K562 (cell line): ENCODE results near the gene RTL10. TPM values are rescaled to one million over a fixed set of nuclear protein-coding genes. Genes with fewer than 3 reads are reported as not detected.
A peak's percentile ranks its signal among the peaks of the same experiment; 100 is the strongest.

Experiments used
- CHD1 ChIP-seq: fragments of 200-600 bp; sonication (generic); IDR thresholded peaks from one replicate; pipeline ENCODE4 v1.6.1; 2012; ENCODE audit warnings: mild to moderate bottlenecking, moderate library complexity, low read length, inconsistent platforms
- FOXO4 ChIP-seq: fragments of 450-650 bp; formaldehyde crosslinking; IDR thresholded peaks from 2 replicates; pipeline ENCODE4 v1.4.0; 2020; ENCODE audit warnings: mild to moderate bottlenecking, moderate library complexity
- HDAC3 ChIP-seq: fragments of 450-650 bp; IDR thresholded peaks from 2 replicates; pipeline ENCODE4 v1.6.1; 2018; ENCODE audit warnings: borderline replicate concordance, mild to moderate bottlenecking, moderate library complexity; ENCODE audit not compliant: partially characterized antibody
- HMGN3 ChIP-seq: IDR thresholded peaks from 2 replicates; pipeline ENCODE4 v1.6.1; 2011; ENCODE audit warnings: borderline replicate concordance, low read depth, mild to moderate bottlenecking, mixed read lengths, low read length; ENCODE audit not compliant: insufficient read length; ENCODE audit errors: extremely low read depth
- NFATC3 ChIP-seq: fragments of 450-650 bp; IDR thresholded peaks from 2 replicates; pipeline ENCODE4 v1.6.1; 2017; ENCODE audit warnings: mild to moderate bottlenecking
- NFIC ChIP-seq: fragments of 450-650 bp; IDR thresholded peaks from 2 replicates; pipeline ENCODE4 v1.6.1; 2017; ENCODE audit warnings: mild to moderate bottlenecking, inconsistent platforms
- NRF1 ChIP-seq, 2 experiments: fragments of 450-650 bp; IDR thresholded peaks in 1 of 2; conservative IDR thresholded peaks in 1 of 2; 2 replicates each; pipeline ENCODE4 v1.6.1; 2014; ENCODE audit warnings: mild to moderate bottlenecking in 2 of 2
- PTBP1 ChIP-seq: fragments of 200-400 bp; formaldehyde crosslinking; IDR thresholded peaks from 2 replicates; pipeline ENCODE4 v1.6.1; 2017; ENCODE audit warnings: low read depth, low read length
- RBM17 ChIP-seq: fragments of 200-400 bp; formaldehyde crosslinking; IDR thresholded peaks from 2 replicates; pipeline ENCODE4 v1.6.1; 2017; ENCODE audit warnings: low read depth, mild to moderate bottlenecking, low read length, borderline replicate concordance
- RCOR1 ChIP-seq, 2 experiments: IDR thresholded peaks; 2 replicates each; pipeline ENCODE4 v1.6.1; 2012; ENCODE audit warnings: low read depth in 2 of 2, low read length in 2 of 2, borderline replicate concordance in 1 of 2, improper control_type of control experiment in 1 of 2
- SIN3A ChIP-seq, 2 experiments: fragments of 150-350 bp in 1 of 2; IDR thresholded peaks; 2 replicates each; pipeline ENCODE4 v1.6.1; 2011 to 2016; ENCODE audit warnings: borderline replicate concordance in 2 of 2, low read depth in 2 of 2, low read length in 2 of 2, mild to moderate bottlenecking in 2 of 2, moderate library complexity in 2 of 2; ENCODE audit not compliant: control insufficient read depth in 1 of 2
- SLC30A9 ChIP-seq: fragments of 250-450 bp; sonication (Bioruptor Pico); IDR thresholded peaks from 2 replicates; pipeline ENCODE4 v1.8.0; 2022; ENCODE audit warnings: mild to moderate bottlenecking, moderate library complexity
- SUPT5H ChIP-seq: fragments of 450-650 bp; IDR thresholded peaks from 2 replicates; pipeline ENCODE4 v1.6.1; 2016
- TCF7 ChIP-seq: sonication (generic); IDR thresholded peaks from 2 replicates; pipeline ENCODE4 v1.6.1; 2016; ENCODE audit warnings: antibody characterized with exemption, borderline replicate concordance
- TFAM ChIP-seq: fragments of 250-450 bp; sonication (Bioruptor Pico); conservative IDR thresholded peaks from 2 replicates; pipeline ENCODE4 v1.5.0; 2021; ENCODE audit warnings: mild to moderate bottlenecking, moderate library complexity
- YY1 ChIP-seq, 3 experiments: IDR thresholded peaks; 2 replicates each; pipeline ENCODE4 v1.6.1; 2011; ENCODE audit warnings: low read length in 2 of 3, mild to moderate bottlenecking in 2 of 3, moderate library complexity in 2 of 3, borderline replicate concordance in 1 of 3, control low read depth in 1 of 3, low read depth in 1 of 3; ENCODE audit not compliant: insufficient read depth in 3 of 3, insufficient replicate concordance in 2 of 3, control insufficient read depth in 1 of 3, insufficient read length in 1 of 3; ENCODE audit errors: extremely low read depth in 1 of 3
- ZFP36 ChIP-seq: fragments of 150-350 bp; IDR thresholded peaks from 2 replicates; pipeline ENCODE4 v1.6.1; 2018; ENCODE audit warnings: low read length, low read depth; ENCODE audit not compliant: partially characterized antibody
- ZNF184 ChIP-seq: sonication (generic); formaldehyde crosslinking; IDR thresholded peaks from 2 replicates; pipeline ENCODE4 v1.5.0; 2020; ENCODE audit warnings: missing genetic modification reagents
- ZNF316 ChIP-seq: fragments of 450-650 bp; IDR thresholded peaks from 2 replicates; pipeline ENCODE4 v1.6.1; 2016
- ZNF639 ChIP-seq, 2 experiments: fragments of 200-800 bp in 1 of 2; sonication (Bioruptor generic) in 1 of 2; sonication (generic) in 1 of 2; formaldehyde crosslinking in 1 of 2; IDR thresholded peaks in 1 of 2; conservative IDR thresholded peaks in 1 of 2; 2 replicates each; pipeline versions ENCODE4 v1.5.0 to v1.6.1; 2016 to 2020; ENCODE audit warnings: missing compliant biosample characterization in 1 of 2, missing genetic modification characterization in 1 of 2, missing genetic modification reagents in 1 of 2
- ZNF655 ChIP-seq: fragments of 250-450 bp; sonication (Bioruptor Pico); IDR thresholded peaks from 2 replicates; pipeline ENCODE4 v1.5.0; 2021
- polyA plus RNA-seq, 8 experiments: library from polyadenylated mRNA; depleted of rRNA in 4 of 8; stranded (reverse) in 5 of 8; unstranded in 3 of 8; fragments of >200 nt; fragmentation: Nextera tagmentation in 2 of 8; fragmentation: Illumina TruSeq in 1 of 8; extraction: Ambion mirVana in 2 of 8; extraction: Trizol in 1 of 8; gene quantifications; 2 replicates each; pipeline versions ENCODE4 v1.2.1 to v1.2.3, GENCODE V29; 2011 to 2014; ENCODE audit warnings: inconsistent platforms in 1 of 8, missing spikeins in 1 of 8
- total RNA-seq, 7 experiments: library from RNA; depleted of rRNA in 6 of 7; stranded (reverse); fragments of >200 nt in 6 of 7; fragmentation: Illumina TruSeq in 2 of 7; extraction: Trizol in 2 of 7; gene quantifications; 2 replicates each; pipeline versions ENCODE4 v1.2.1 to v1.2.3, GENCODE V29; 2011 to 2021; ENCODE audit warnings: low replicate concordance in 1 of 7

Gene RTL10
- total and polyA plus RNA-seq, 9 of the 15 experiments (the other 6 are each of a cell fraction or from before 2014, with no cell fraction given): 19.8 to 75.5 (median 32.5) TPM

GRCh38 chr22:19870153-19871022 lies 15.7 kb upstream of the RTL10 start (continued):
- 0 out of 2 replicates have a peak, but pooled peaks have one; percentile 26 for TF ChIP-seq PTBP1
- TF ChIP-seq SIN3A (IDR thresholded peaks at IDR 0.05; ENCODE audit: borderline replicate concordance in 2 of 2, control insufficient read depth in 1 of 2, low read depth in 2 of 2, low read length in 2 of 2): no peak
- no peak for TF ChIP-seq SUPT5H
- TF ChIP-seq ZFP36: no peak
- TF ChIP-seq ZNF639 (CRISPR knock-in tag; conservative IDR thresholded peaks at IDR 0.05 in 1 of 2, IDR thresholded peaks at IDR 0.05 in 1 of 2): 0 out of 4 replicates have a peak, but pooled peaks of 1 of the 2 experiments have one; percentile 84
- TF ChIP-seq ZNF184 (CRISPR knock-in tag): 0 out of 2 replicates have a peak, but pooled peaks have one; percentile 20
- TF ChIP-seq FOXO4 (CRISPR knock-in tag): no peak
- TF ChIP-seq HDAC3: no peak
- no peak for TF ChIP-seq NFATC3
- no peak for TF ChIP-seq TFAM (CRISPR knock-in tag)
- peak; percentile 50 for TF ChIP-seq CHD1
- peak in 1 of 3 experiments; percentile 3 for TF ChIP-seq YY1 (IDR thresholded peaks at IDR 0.05; ENCODE audit: borderline replicate concordance in 1 of 3, control insufficient read depth in 1 of 3, extremely low read depth in 1 of 3, insufficient read depth in 3 of 3, insufficient read length in 1 of 3, insufficient replicate concordance in 2 of 3, low read depth in 1 of 3, low read length in 2 of 3)
- no peak for TF ChIP-seq SLC30A9
- no peak for TF ChIP-seq RBM17
- peak; percentile 28; the same call in 1 of the 2 replicates for TF ChIP-seq TCF7
- TF ChIP-seq HMGN3: peak; percentile 56
- TF ChIP-seq ZNF316: no peak
- peak; percentile 92 for TF ChIP-seq NFIC
- no peak for TF ChIP-seq NRF1 (conservative IDR thresholded peaks at IDR 0.05 in 1 of 2, IDR thresholded peaks at IDR 0.05 in 1 of 2)
- no peak for TF ChIP-seq ZNF655
- TF ChIP-seq RCOR1 (IDR thresholded peaks at IDR 0.05; ENCODE audit: borderline replicate concordance in 1 of 2, low read depth in 2 of 2, low read length in 2 of 2): 0 out of 4 replicates have a peak, but pooled peaks of 1 of the 2 experiments have one; percentile 5
